Subcutaneous abdominal adipose tissue (tissue), 5 donors: ENCODE results near the gene MYO3A.

ENCODE experiments used
- H3K27ac ChIP-seq: one replicate; pipeline ENCODE4 v1.7.0; 2013; ENCODE audit warnings: low read depth, mild to moderate bottlenecking, inconsistent platforms, low read length, moderate library complexity
- H3K27me3 ChIP-seq, 5 donors: one replicate each; pipeline ENCODE4 v1.7.0; 2013; ENCODE audit warnings: low read length in 5 of 5, inconsistent platforms in 1 of 5; ENCODE audit not compliant: control insufficient read depth in 5 of 5, insufficient read depth in 4 of 5
- H3K36me3 ChIP-seq, 5 donors: one replicate each; pipeline ENCODE4 v1.7.0; 2013; ENCODE audit warnings: low read length in 5 of 5; ENCODE audit not compliant: control insufficient read depth in 5 of 5, insufficient read depth in 5 of 5
- H3K4me1 ChIP-seq, 5 donors: one replicate each; pipeline ENCODE4 v1.7.0; 2013; ENCODE audit warnings: low read length in 5 of 5, mild to moderate bottlenecking in 3 of 5, moderate library complexity in 1 of 5; ENCODE audit not compliant: control insufficient read depth in 5 of 5, insufficient read depth in 5 of 5
- H3K4me3 ChIP-seq, 5 donors: one replicate each; pipeline ENCODE4 v1.7.0; 2013; ENCODE audit warnings: low read length in 5 of 5, low read depth in 1 of 5
- H3K9ac ChIP-seq, 5 donors: one replicate each; pipeline ENCODE4 v1.7.0; 2013; ENCODE audit warnings: low read length in 5 of 5, mild to moderate bottlenecking in 4 of 5, moderate library complexity in 3 of 5
- H3K9me3 ChIP-seq, 5 donors: one replicate each; pipeline ENCODE4 v1.7.0; 2013; ENCODE audit warnings: low read length in 5 of 5; ENCODE audit not compliant: control insufficient read depth in 5 of 5
- donor health status: healthy.
- donor health status: healthy.
- donor health status: healthy.
- donor health status: healthy.
- donor health status: healthy.

The MYO3A gene

GRCh38 chr10:26022831-26023230, 88.8 kb downstream of the MYO3A start:
- H3K4me1 ChIP-seq, result no peaks in the 10 kb centered on the region
- H3K27me3 ChIP-seq, result no peaks in the 10 kb centered on the region
- no peaks in the 10 kb centered on the region for H3K9me3 ChIP-seq
- H3K4me3 ChIP-seq, result no peak overlapping the region
- no peak overlapping the region for H3K27ac ChIP-seq
- no peak overlapping the region for H3K9ac ChIP-seq
- no peaks in the 10 kb centered on the region for H3K36me3 ChIP-seq

- Histone ChIP-seq H3K9me3 (no peaks in the 10 kb centered on the region), H3K4me1 (no peaks in the 10 kb centered on the region), H3K9ac (no peak overlapping the region), H3K4me3 (no peak overlapping the region), H3K27me3 (no peaks in the 10 kb centered on the region), H3K36me3 (no peaks in the 10 kb centered on the region), H3K27ac (no peak overlapping the region)
Measured at GRCh38 chr10:26024303-26024702, 90.3 kb downstream of the MYO3A start.

DNA sequence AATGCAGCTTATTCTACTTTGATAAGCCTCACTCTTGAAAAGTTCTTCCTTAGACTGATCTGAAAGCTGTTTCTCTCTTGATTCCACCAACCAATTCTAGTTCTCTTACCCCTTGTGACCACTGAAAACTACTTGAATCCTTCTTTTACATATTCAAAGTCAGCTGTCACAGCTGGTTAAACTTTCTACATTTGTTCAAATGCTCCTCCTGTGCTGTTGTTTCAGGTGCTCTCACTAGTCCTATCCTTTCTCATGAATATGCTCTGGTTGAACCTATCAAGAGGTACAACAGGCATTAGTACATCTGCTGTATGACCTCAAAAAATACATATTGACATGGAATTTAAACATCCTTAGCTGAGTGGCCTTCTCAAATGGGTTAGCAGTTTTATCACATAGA, 91.5 kb downstream of the MYO3A start:
- Histone ChIP-seq H3K4me1 (no peaks in the 10 kb centered on the region), H3K9me3 (no peaks in the 10 kb centered on the region), H3K36me3 (no peaks in the 10 kb centered on the region), H3K4me3 (no peak overlapping the region), H3K9ac (no peak overlapping the region), H3K27ac (no peak overlapping the region), H3K27me3 (no peaks in the 10 kb centered on the region)

DNA sequence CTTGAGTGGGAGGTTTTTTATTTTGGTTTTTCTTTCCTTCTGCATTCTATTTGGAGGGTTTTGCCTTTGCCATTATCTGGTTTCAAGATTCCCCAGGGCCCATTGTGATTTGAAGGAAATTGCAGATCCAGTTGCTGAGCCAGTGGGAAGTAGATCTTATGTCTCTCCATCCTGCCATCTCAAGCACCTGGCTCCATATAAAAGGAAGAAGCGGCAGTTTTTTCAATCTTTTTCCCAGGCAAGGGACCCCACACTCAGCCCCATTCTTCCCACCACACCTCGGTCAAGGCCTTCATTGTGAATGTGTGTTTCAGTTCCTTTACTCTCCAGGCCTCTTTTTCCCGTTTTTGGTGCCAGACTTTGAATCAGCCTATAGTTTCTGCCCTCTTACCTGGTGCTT, 95.8 kb downstream of the MYO3A start:
- no peak overlapping the region for H3K9ac ChIP-seq
- no peak overlapping the region for H3K27ac ChIP-seq
- H3K36me3 ChIP-seq, result no peaks in the 10 kb centered on the region
- H3K27me3 ChIP-seq, result no peaks in the 10 kb centered on the region
- H3K9me3 ChIP-seq, result no peaks in the 10 kb centered on the region
- H3K4me3 ChIP-seq, result no peak overlapping the region
- H3K4me1 ChIP-seq, result no peaks in the 10 kb centered on the region

DNA sequence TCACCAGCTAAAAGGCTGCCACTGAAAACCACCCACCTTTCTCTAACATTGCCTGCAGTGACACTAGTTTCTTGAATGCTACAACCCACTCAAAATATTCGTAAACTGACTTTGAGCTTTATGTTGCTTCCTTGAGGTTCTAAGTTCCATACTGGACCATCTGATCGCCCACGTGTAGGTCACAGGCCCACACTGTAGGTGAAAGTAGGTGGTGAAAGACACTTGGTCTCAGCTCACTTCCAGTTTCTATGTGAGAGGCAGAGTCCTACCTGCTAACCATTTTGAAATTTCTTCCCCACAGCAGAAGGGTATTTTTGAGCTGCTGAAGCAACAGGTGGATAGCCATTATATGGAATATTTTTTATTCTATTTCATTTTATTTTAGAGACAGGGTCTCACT, 97.3 kb downstream of the MYO3A start:
- no peaks in the 10 kb centered on the region for H3K36me3 ChIP-seq
- no peak overlapping the region for H3K4me3 ChIP-seq
- no peak overlapping the region for H3K9ac ChIP-seq
- no peaks in the 10 kb centered on the region for H3K9me3 ChIP-seq
- no peaks in the 10 kb centered on the region for H3K27me3 ChIP-seq
- no peaks in the 10 kb centered on the region for H3K4me1 ChIP-seq
- no peak overlapping the region for H3K27ac ChIP-seq

- no peak overlapping the region for H3K9ac ChIP-seq
- H3K9me3 ChIP-seq, result peaks cover 0 to 2% (median 0%) of the 10 kb centered on the region in 5 donors
- H3K27me3 ChIP-seq, result no peaks in the 10 kb centered on the region
- no peaks in the 10 kb centered on the region for H3K36me3 ChIP-seq
- no peak overlapping the region for H3K27ac ChIP-seq
- no peak overlapping the region for H3K4me3 ChIP-seq
- H3K4me1 ChIP-seq, result no peaks in the 10 kb centered on the region
Measured at GRCh38 chr10:26043469-26043868, 109.4 kb downstream of the MYO3A start.

- Histone ChIP-seq H3K9ac (no peak overlapping the region), H3K4me3 (no peak overlapping the region), H3K36me3 (no peaks in the 10 kb centered on the region)
Measured at GRCh38 chr10:26044141-26044749, 110.2 kb downstream of the MYO3A start.

GRCh38 chr10:26046073-26046700, 112.2 kb downstream of the MYO3A start:
- Histone ChIP-seq H3K4me1 (no peaks in the 10 kb centered on the region), H3K27ac (no peak overlapping the region), H3K4me3 (no peak overlapping the region), H3K9me3 (peaks cover 0 to under 1% (median 0%) of the 10 kb centered on the region in 5 donors), H3K9ac (no peak overlapping the region), H3K27me3 (no peaks in the 10 kb centered on the region), H3K36me3 (no peaks in the 10 kb centered on the region)

More at GRCh38 chr10:26044141-26044749, 110.2 kb downstream of the MYO3A start:
- Histone ChIP-seq H3K27me3 (no peaks in the 10 kb centered on the region), H3K27ac (no peak overlapping the region), H3K9me3 (peaks cover 0 to 2% (median 0%) of the 10 kb centered on the region in 5 donors), H3K4me1 (no peaks in the 10 kb centered on the region)

- Histone ChIP-seq H3K4me3 (no peak overlapping the region), H3K9me3 (no peaks in the 10 kb centered on the region), H3K4me1 (no peaks in the 10 kb centered on the region), H3K27ac (no peak overlapping the region), H3K27me3 (peaks cover 0 to under 1% (median 0%) of the 10 kb centered on the region in 5 donors), H3K36me3 (no peaks in the 10 kb centered on the region), H3K9ac (no peak overlapping the region)
Measured at GRCh38 chr10:26048756-26049155, 114.7 kb downstream of the MYO3A start.

DNA sequence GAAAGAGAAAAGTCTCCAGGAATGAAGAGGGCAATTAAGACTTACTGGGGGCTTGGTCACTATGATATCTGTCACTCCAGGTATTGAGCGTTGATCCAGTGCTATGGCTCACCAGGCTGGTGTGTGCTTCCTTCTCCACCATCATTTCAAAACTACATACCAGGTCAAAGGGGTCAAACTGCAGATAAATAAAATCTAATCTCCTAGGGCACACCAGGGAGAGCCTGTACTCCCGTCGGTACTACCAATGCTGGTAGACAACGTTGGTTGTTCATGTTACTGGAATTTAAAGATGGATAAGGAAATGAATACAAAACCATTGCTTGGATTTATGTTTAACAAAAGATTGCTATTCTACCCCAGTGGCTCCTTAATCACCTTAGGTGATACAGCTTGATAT, 118.3 kb downstream of the MYO3A start:
- H3K36me3 ChIP-seq, result no peaks in the 10 kb centered on the region
- peaks cover 0 to 3% (median 0%) of the 10 kb centered on the region in 5 donors for H3K27me3 ChIP-seq
- no peak overlapping the region for H3K27ac ChIP-seq
- no peak overlapping the region for H3K9ac ChIP-seq
- H3K9me3 ChIP-seq, result peaks cover 0 to 4% (median 0%) of the 10 kb centered on the region in 5 donors
- no peak overlapping the region for H3K4me3 ChIP-seq
- no peaks in the 10 kb centered on the region for H3K4me1 ChIP-seq
